Measurements from ENCODE around the gene UNCX. TPM values are rescaled to one million over a fixed set of nuclear protein-coding genes. Genes with fewer than 3 reads are reported as not detected.

The UNCX gene
- total and polyA plus RNA-seq, 2 of the 8 experiments (the other 6 are each of a cell fraction or from before 2014, with no cell fraction given) = not detected

DNA sequence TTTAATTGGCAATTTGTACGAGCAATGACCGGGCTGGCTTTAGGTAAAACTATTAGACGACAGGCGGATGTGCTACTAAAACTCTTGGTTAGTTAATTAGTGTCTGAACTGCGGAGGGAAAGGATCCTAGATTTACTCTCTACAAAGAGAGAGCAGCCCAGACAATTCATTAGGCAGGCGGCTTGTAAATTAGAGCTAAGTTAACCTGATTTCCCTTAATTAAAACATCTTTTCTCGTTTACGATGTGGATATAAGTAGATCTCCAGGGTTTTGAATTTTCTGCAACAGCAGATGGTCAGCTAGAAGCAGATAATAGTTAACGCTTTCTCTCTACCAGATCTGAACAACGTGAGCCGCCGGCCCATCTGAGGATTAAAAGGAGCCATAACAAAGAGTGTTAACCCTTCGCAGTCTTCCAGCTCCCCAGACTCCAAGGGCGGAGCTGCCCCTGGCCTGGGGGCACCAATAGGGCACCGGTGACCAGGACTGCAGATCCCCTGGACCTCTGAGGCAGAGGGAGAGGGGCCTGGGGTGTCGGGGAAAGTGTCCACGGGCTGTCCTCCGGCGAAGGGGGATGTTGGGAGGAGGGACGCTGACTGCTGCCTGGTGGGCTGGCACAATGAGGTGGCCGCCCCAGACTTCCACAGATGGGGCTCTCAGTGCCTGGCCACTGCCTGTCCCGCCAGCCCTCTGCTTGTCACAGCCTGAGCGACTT, 6.3 kb upstream of the UNCX start:
- no peaks in the 10 kb centered on the region for H3K79me1 ChIP-seq (ENCODE audit: low read depth, low read length)
- H3K14ac ChIP-seq (ENCODE audit: insufficient read length) = no peak overlapping the region
- peak overlapping the region; percentile 44; the same call in 1 of the 2 replicates for H2BK5ac ChIP-seq (ENCODE audit: low read depth, low read length)
- H3K4me2 ChIP-seq (ENCODE audit: insufficient read depth in 1 of 2, low read depth in 2 of 2, low read length in 2 of 2) = peak overlapping the region; percentile 41 to 46; a peak in 3 of 4 replicates
- peak overlapping the region; percentile 72; the same call in 1 of the 2 replicates for H2BK20ac ChIP-seq (ENCODE audit: low read length)
- FAIRE-seq = peak; percentile 60
- no peaks in the 10 kb centered on the region; a peak in 1 of 4 replicates for H3K9me3 ChIP-seq (ENCODE audit: insufficient read depth in 2 of 2, low read depth in 1 of 2, low read length in 1 of 2)
- peak in 1 of 2 experiments; percentile 69 for DNase-seq (ENCODE audit: low read depth in 1 of 2, low spot score in 2 of 2)
- peaks cover 11 to 12% of the 10 kb centered on the region in 2 experiments for H4K20me1 ChIP-seq (replicated peaks in 1 of 2; ENCODE audit: control insufficient read depth in 1 of 2, insufficient read depth in 2 of 2, low read length in 2 of 2)
- H3K4me1 ChIP-seq (replicated peaks in 1 of 4; ENCODE audit: control insufficient read depth in 3 of 4, insufficient read depth in 4 of 4, low read length in 3 of 4) = peaks cover 4 to 29% (median 25%) of the 10 kb centered on the region in 4 experiments
- ChIA-PET CTCF (ENCODE audit: partially characterized antibody) (interaction anchor here (0.7 to 9.3 kb wide), 24 partner anchors 9 to 248 kb away, joined by 3 to 62 read pairs (median 4); no protein-coding TSS in a partner anchor), POLR2A (ENCODE audit: partially characterized antibody) (interaction anchor here (2.6 to 6.1 kb wide), 2 partner anchors 9 to 17 kb away, joined by 14 to 76 read pairs; no protein-coding TSS in a partner anchor)
- peaks cover 64 to 91% (median 80%) of the 10 kb centered on the region in 4 experiments for H3K27me3 ChIP-seq (replicated peaks in 1 of 4; ENCODE audit: control insufficient read depth in 3 of 4, extremely low read depth in 1 of 4, insufficient read depth in 3 of 4, low read length in 3 of 4)
- H3K27ac ChIP-seq (ENCODE audit: low read depth, low read length) = no peak overlapping the region
- peak overlapping the region; percentile 86; the same call in 1 of the 2 replicates for H2AK5ac ChIP-seq (ENCODE audit: low read depth, low read length)
- no peak overlapping the region for H2BK120ac ChIP-seq (replicated peaks; ENCODE audit: low read depth, low read length)
- peak overlapping the region in 1 of 4 experiments; percentile 26; a peak in 2 of 8 replicates for H3K4me3 ChIP-seq (ENCODE audit: extremely low read depth in 1 of 4, insufficient read depth in 2 of 4, low read depth in 3 of 4, low read length in 4 of 4)
- H3K79me2 ChIP-seq (ENCODE audit: control insufficient read depth in 1 of 2, insufficient read depth in 2 of 2, low read length in 2 of 2) = no peaks in the 10 kb centered on the region
- no peak overlapping the region for H2AFZ ChIP-seq (ENCODE audit: low read length)
- H3K9ac ChIP-seq (replicated peaks in 1 of 4; ENCODE audit: extremely low read depth in 1 of 4, low read depth in 3 of 4, low read length in 3 of 4) = no peak overlapping the region
- H3K56ac ChIP-seq (replicated peaks; ENCODE audit: insufficient read length, low read depth, low read length) = no peak overlapping the region
- no peak overlapping the region for H4K8ac ChIP-seq (ENCODE audit: extremely low read depth, insufficient read depth, low read length)
- no peak overlapping the region for H4K5ac ChIP-seq (ENCODE audit: insufficient read length, low read depth, low read length)
- no peaks in the 10 kb centered on the region; a peak in 1 of 8 replicates for H3K36me3 ChIP-seq (ENCODE audit: control insufficient read depth in 2 of 4, insufficient read depth in 4 of 4, low read length in 3 of 4)
- peaks cover 11% of the 10 kb centered on the region; the same call in 1 of the 2 replicates for H3K23me2 ChIP-seq (ENCODE audit: low read depth, low read length)
- peak overlapping the region; percentile 95; the same call in 1 of the 2 replicates for H2BK12ac ChIP-seq (ENCODE audit: low read depth, low read length)
- H4K91ac ChIP-seq (replicated peaks; ENCODE audit: insufficient read length, low read length) = no peak overlapping the region
- no peak overlapping the region for H3K23ac ChIP-seq (ENCODE audit: insufficient read length)
- H2BK15ac ChIP-seq (ENCODE audit: low read length) = peak overlapping the region; percentile 98; the same call in 1 of the 2 replicates
- H3K4ac ChIP-seq (replicated peaks; ENCODE audit: insufficient read length, low read depth, low read length) = no peak overlapping the region
- peak overlapping the region; percentile 71; the same call in 1 of the 2 replicates for H3K18ac ChIP-seq (ENCODE audit: extremely low read depth, low read length)
- WGBS, 2 experiments (ENCODE audit: extremely low coverage in 1 of 2, insufficient coverage in 1 of 2, insufficient read length in 1 of 2, insufficient replicate concordance in 2 of 2, low coverage in 1 of 2, low lambda C conversion rate in 2 of 2, missing lambda C conversion rate in 1 of 2) = 5% methylated on average over 16 of the region's 23 CpGs; no CpG with 5 or more reads in 1 of the 2 experiments
- TF ChIP-seq KDM5A (IDR thresholded peaks at IDR 0.05; ENCODE audit: low read length) (no peak), SP2 (IDR thresholded peaks at IDR 0.05; ENCODE audit: low read length) (no peak), SP4 (IDR thresholded peaks at IDR 0.05; ENCODE audit: low read length) (no peak), JUND (IDR thresholded peaks at IDR 0.05; ENCODE audit: low read length) (no peak), RFX5 (IDR thresholded peaks at IDR 0.05; ENCODE audit: borderline replicate concordance, low read depth, low read length) (no peak), USF2 (IDR thresholded peaks at IDR 0.05; ENCODE audit: low read length) (no peak), HDAC2 (IDR thresholded peaks at IDR 0.05; ENCODE audit: borderline replicate concordance in 1 of 2, low read depth in 2 of 2, low read length in 2 of 2) (no peak), MAFK (IDR thresholded peaks at IDR 0.05; ENCODE audit: low read depth, low read length) (no peak), SIRT6 (IDR thresholded peaks at IDR 0.05; ENCODE audit: low read length) (no peak), SUZ12 (IDR thresholded peaks at IDR 0.05; ENCODE audit: low read length) (peak; percentile 50)
